H1 (cell line): ENCODE measurements around the gene MELTF. TPM values are rescaled to one million over a fixed set of nuclear protein-coding genes. Genes with fewer than 3 reads are reported as not detected.

Experiments
- CTCF ChIA-PET: fragments of 300-600 bp; sonication (Branson Sonifier 250); formaldehyde crosslinking; loops from one replicate; lab custom pipeline; 2021; ENCODE audit not compliant: partially characterized antibody; lab: Charles Lee
- POLR2A ChIA-PET: fragments of 300-600 bp; sonication (Branson Sonifier 250); formaldehyde crosslinking; loops from one replicate; lab custom pipeline; 2021; ENCODE audit warnings: inconsistent platforms; ENCODE audit not compliant: partially characterized antibody; lab: Charles Lee
- DNase-seq, 2 experiments: peaks; one replicate each; pipeline versions ENCODE4 v3.0.0 to v3.0.0-alpha.2; 2010 to 2022; ENCODE audit warnings: low spot score in 2 of 2, low read depth in 1 of 2, mixed read lengths in 1 of 2
- FAIRE-seq: peaks from 2 replicates; lab custom pipeline; 2011; peaks lifted over from hg19 to GRCh38; lab: Jason Lieb, UNC
- H2AFZ ChIP-seq: 2 replicates; pipeline ENCODE4 v1.8.1; 2012; ENCODE audit warnings: low read length, inconsistent platforms
- H2AK5ac ChIP-seq: 2 replicates; pipeline ENCODE4 v1.6.1; 2013; ENCODE audit warnings: low read depth, low read length
- H2BK120ac ChIP-seq: replicated peaks from 2 replicates; pipeline ENCODE3; 2013; ENCODE audit warnings: low read depth, low read length, inconsistent platforms
- H2BK12ac ChIP-seq: 2 replicates; pipeline ENCODE4 v1.6.1; 2013; ENCODE audit warnings: low read depth, low read length
- H2BK15ac ChIP-seq: 2 replicates; pipeline ENCODE4 v1.6.1; 2013; ENCODE audit warnings: low read length
- H2BK20ac ChIP-seq: 2 replicates; pipeline ENCODE4 v1.6.1; 2013; ENCODE audit warnings: low read length
- H2BK5ac ChIP-seq: 2 replicates; pipeline ENCODE4 v1.6.1; 2013; ENCODE audit warnings: low read depth, low read length
- H3K14ac ChIP-seq: 2 replicates; pipeline ENCODE4 v1.6.1; 2013; ENCODE audit warnings: inconsistent platforms; ENCODE audit not compliant: insufficient read length
- H3K18ac ChIP-seq: 2 replicates; pipeline ENCODE4 v1.6.1; 2013; ENCODE audit warnings: low read length; ENCODE audit errors: extremely low read depth
- H3K23ac ChIP-seq: 2 replicates; pipeline ENCODE4 v1.6.1; 2013; ENCODE audit warnings: inconsistent platforms; ENCODE audit not compliant: insufficient read length
- H3K23me2 ChIP-seq: 2 replicates; pipeline ENCODE4 v1.6.1; 2013; ENCODE audit warnings: low read depth, low read length
- H3K27ac ChIP-seq: 2 replicates; pipeline ENCODE4 v1.6.1; 2011; ENCODE audit warnings: low read depth, low read length, inconsistent platforms
- H3K27me3 ChIP-seq, 4 experiments: replicated peaks in 1 of 4; 1 replicate in 1 of 4; 2 replicates in 3 of 4; pipeline versions ENCODE4 v1.6.1 to v1.8.1; 2011 to 2013; ENCODE audit warnings: low read length in 3 of 4, mild to moderate bottlenecking in 3 of 4, inconsistent platforms in 2 of 4, mixed read lengths in 2 of 4, moderate library complexity in 1 of 4; ENCODE audit not compliant: control insufficient read depth in 3 of 4, insufficient read depth in 3 of 4; ENCODE audit errors: extremely low read depth in 1 of 4
- H3K36me3 ChIP-seq, 4 experiments: 2 replicates each; pipeline versions ENCODE4 v1.6.1 to v1.8.1; 2011 to 2013; ENCODE audit warnings: mild to moderate bottlenecking in 4 of 4, low read length in 3 of 4, moderate library complexity in 2 of 4, control low read depth in 1 of 4, inconsistent platforms in 1 of 4; ENCODE audit not compliant: insufficient read depth in 4 of 4, control insufficient read depth in 2 of 4
- H3K4ac ChIP-seq: replicated peaks from 2 replicates; pipeline ENCODE3; 2013; ENCODE audit warnings: low read length, low read depth, mixed read lengths, inconsistent platforms; ENCODE audit not compliant: insufficient read length
- H3K4me1 ChIP-seq, 4 experiments: replicated peaks in 1 of 4; 1 replicate in 1 of 4; 2 replicates in 3 of 4; pipeline versions ENCODE4 v1.6.1 to v1.8.1; 2011 to 2013; ENCODE audit warnings: low read length in 3 of 4, inconsistent platforms in 2 of 4, mixed read lengths in 1 of 4; ENCODE audit not compliant: insufficient read depth in 4 of 4, control insufficient read depth in 3 of 4
- H3K4me2 ChIP-seq, 2 experiments: 2 replicates each; pipeline versions ENCODE4 v1.6.1 to v1.8.1; 2011 to 2013; ENCODE audit warnings: low read depth in 2 of 2, low read length in 2 of 2, control low read depth in 1 of 2, inconsistent platforms in 1 of 2, mild to moderate bottlenecking in 1 of 2; ENCODE audit not compliant: insufficient read depth in 1 of 2
- H3K4me3 ChIP-seq, 4 experiments: fragments of 200-600, 300-600 bp in 1 of 4; sonication (generic), shearing (Covaris generic), sonication (Bioruptor Twin) in 1 of 4; 2 replicates each; pipeline versions ENCODE4 v1.5.1 to v1.8.1; 2011 to 2016; ENCODE audit warnings: low read length in 4 of 4, low read depth in 3 of 4, control low read depth in 2 of 4, inconsistent platforms in 2 of 4, mild to moderate bottlenecking in 2 of 4, mixed read lengths in 1 of 4, moderate library complexity in 1 of 4; ENCODE audit not compliant: insufficient read depth in 2 of 4; ENCODE audit errors: extremely low read depth in 1 of 4
- H3K56ac ChIP-seq: replicated peaks from 2 replicates; pipeline ENCODE3; 2013; ENCODE audit warnings: low read depth, mild to moderate bottlenecking, mixed read lengths, low read length, inconsistent platforms; ENCODE audit not compliant: insufficient read length
- H3K79me1 ChIP-seq: 2 replicates; pipeline ENCODE4 v1.6.1; 2013; ENCODE audit warnings: low read depth, low read length, control low read depth
- H3K79me2 ChIP-seq, 2 experiments: 2 replicates each; pipeline versions ENCODE4 v1.6.1 to v1.8.1; 2012 to 2013; ENCODE audit warnings: low read length in 2 of 2, mild to moderate bottlenecking in 2 of 2, inconsistent platforms in 1 of 2; ENCODE audit not compliant: insufficient read depth in 2 of 2, control insufficient read depth in 1 of 2
- H3K9ac ChIP-seq, 4 experiments: replicated peaks in 1 of 4; 1 replicate in 1 of 4; 2 replicates in 3 of 4; pipeline versions ENCODE4 v1.6.1 to v1.8.1; 2011 to 2013; ENCODE audit warnings: low read depth in 3 of 4, low read length in 3 of 4, control low read depth in 2 of 4, mild to moderate bottlenecking in 2 of 4, moderate library complexity in 2 of 4, inconsistent platforms in 1 of 4; ENCODE audit errors: extremely low read depth in 1 of 4
- H3K9me3 ChIP-seq, 2 experiments: 2 replicates each; pipeline versions ENCODE4 v1.6.1 to v1.8.1; 2012 to 2013; ENCODE audit warnings: mild to moderate bottlenecking in 2 of 2, moderate library complexity in 2 of 2, control low read depth in 1 of 2, inconsistent platforms in 1 of 2, low read depth in 1 of 2, low read length in 1 of 2, mixed read lengths in 1 of 2; ENCODE audit not compliant: insufficient read depth in 2 of 2
- H4K20me1 ChIP-seq, 2 experiments: replicated peaks in 1 of 2; 2 replicates each; pipeline versions ENCODE3 to v1.8.1; 2011 to 2013; ENCODE audit warnings: inconsistent platforms in 2 of 2, low read length in 2 of 2, mild to moderate bottlenecking in 1 of 2; ENCODE audit not compliant: insufficient read depth in 2 of 2, control insufficient read depth in 1 of 2
- H4K5ac ChIP-seq: 2 replicates; pipeline ENCODE4 v1.6.1; 2013; ENCODE audit warnings: low read length, low read depth, mixed read lengths, inconsistent platforms; ENCODE audit not compliant: insufficient read length
- H4K8ac ChIP-seq: 2 replicates; pipeline ENCODE4 v1.8.0; 2013; ENCODE audit warnings: mild to moderate bottlenecking, moderate library complexity, low read length, inconsistent platforms; ENCODE audit not compliant: insufficient read depth; ENCODE audit errors: extremely low read depth
- H4K91ac ChIP-seq: replicated peaks from 2 replicates; pipeline ENCODE3; 2013; ENCODE audit warnings: low read length, mixed read lengths, inconsistent platforms; ENCODE audit not compliant: insufficient read length
- EP300 ChIP-seq, 2 experiments: IDR thresholded peaks; 1 replicate in 1 of 2; 2 replicates in 1 of 2; pipeline ENCODE4 v1.6.1; 2011 to 2012; ENCODE audit warnings: low read depth in 2 of 2, low read length in 2 of 2, mild to moderate bottlenecking in 2 of 2, borderline replicate concordance in 1 of 2, inconsistent platforms in 1 of 2, moderate library complexity in 1 of 2
- SP2 ChIP-seq: IDR thresholded peaks from 2 replicates; pipeline ENCODE4 v1.6.1; 2012; ENCODE audit warnings: mild to moderate bottlenecking, low read length, inconsistent platforms
- SUZ12 ChIP-seq: fragments of 200-600 bp; sonication (generic); IDR thresholded peaks from 2 replicates; pipeline ENCODE4 v1.6.1; 2012; ENCODE audit warnings: mild to moderate bottlenecking, inconsistent platforms, low read length, moderate library complexity, mixed read lengths
- WGBS, 2 experiments: shearing (Covaris generic) in 1 of 2; methylation state at CpG; one replicate each; pipeline versions ENCODE4 v1.1.6 to v1.1.7; 2013 to 2015; ENCODE audit warnings: low lambda C conversion rate in 2 of 2, mixed read lengths in 2 of 2, inconsistent platforms in 1 of 2, low coverage in 1 of 2, missing lambda C conversion rate in 1 of 2; ENCODE audit not compliant: insufficient replicate concordance in 2 of 2, insufficient coverage in 1 of 2, insufficient read length in 1 of 2; ENCODE audit errors: extremely low coverage in 1 of 2, missing lambda C conversion rate in 1 of 2; 5-methylcytosine and 5-hydroxymethylcytosine counted together
- polyA plus RNA-seq, 7 experiments: library from polyadenylated mRNA; depleted of rRNA in 3 of 7; stranded (reverse) in 5 of 7; unstranded in 2 of 7; fragments of >200 nt in 5 of 7; fragments of 200-250 nt in 2 of 7; gene quantifications; 1 replicate in 5 of 7; 2 replicates in 1 of 7; 4 replicates in 1 of 7; pipeline versions ENCODE4 v1.2.1 to v1.2.3, GENCODE V29; 2011 to 2013; ENCODE audit warnings: missing spikeins in 2 of 7, mixed read lengths in 2 of 7
- total RNA-seq: library from RNA; stranded (reverse); fragmentation: NEBNext Ultra II Directional; extraction: Animal tissue kit (Norgen Biotek cat#: 25700); gene quantifications from 2 replicates; pipeline ENCODE4 v1.2.1, GENCODE V29; 2021
- TF ChIP-seq, protein P1 (sequence below): IDR thresholded peaks from 2 replicates; pipeline ENCODE4 v1.6.1; 2011; ENCODE audit warnings: low read depth, mild to moderate bottlenecking, low read length; ENCODE audit not compliant: insufficient read depth
- TF ChIP-seq, protein P2 (sequence below): IDR thresholded peaks from 2 replicates; pipeline ENCODE4 v1.6.1; 2011; ENCODE audit warnings: low read length, improper control_type of control experiment

Gene MELTF
- total and polyA plus RNA-seq, 2 of the 8 experiments (the other 6 are each of a cell fraction or from before 2014, with no cell fraction given): 1.7 to 3.5 TPM

DNA sequence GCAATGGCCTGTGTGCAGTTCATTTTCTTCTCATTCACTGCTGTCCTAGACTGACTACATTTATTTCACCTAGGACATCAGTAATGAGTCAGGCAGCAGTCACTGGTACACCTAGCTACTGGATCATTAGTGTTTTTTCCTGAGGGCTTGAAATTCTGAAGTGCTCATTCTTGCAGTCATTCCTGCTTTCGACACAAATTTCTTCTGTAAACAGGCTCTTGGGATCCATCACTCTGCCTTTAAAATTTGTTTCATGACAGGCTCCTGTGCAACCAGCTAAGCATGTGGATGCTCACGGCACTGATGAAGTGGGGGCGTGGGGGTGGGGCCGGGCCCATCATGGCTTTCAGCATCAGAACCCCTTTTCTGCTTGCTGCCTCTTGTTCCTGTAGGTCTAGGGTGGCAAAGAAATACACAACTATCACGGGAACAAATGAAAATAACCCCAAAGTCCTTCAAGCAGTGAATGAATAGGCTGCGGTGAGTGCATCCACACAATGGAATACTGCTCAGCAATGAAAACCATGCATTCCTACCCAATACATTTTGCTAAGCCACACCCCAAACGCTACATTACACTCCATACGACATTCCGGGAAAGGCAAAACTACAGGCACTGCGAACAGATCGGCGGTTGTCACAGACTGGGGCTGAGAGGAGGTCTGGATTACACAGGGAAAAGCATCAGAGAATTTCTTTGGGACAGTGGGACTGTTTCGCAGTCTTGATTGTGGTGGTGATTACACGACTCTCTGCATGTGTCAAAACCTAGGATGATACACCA, 9.3 kb upstream of the MELTF start:
- H4K8ac ChIP-seq: no peak overlapping the region
- H2BK15ac ChIP-seq: no peak overlapping the region
- H3K14ac ChIP-seq: no peak overlapping the region
- H3K79me1 ChIP-seq: no peaks in the 10 kb centered on the region
- no peaks in the 10 kb centered on the region for H3K4me1 ChIP-seq
- no peak overlapping the region for H3K18ac ChIP-seq
- no peaks in the 10 kb centered on the region; a peak in 1 of 7 replicates for H3K27me3 ChIP-seq
- H3K56ac ChIP-seq: no peak overlapping the region
- peaks cover 0 to 2% (median 0%) of the 10 kb centered on the region in 4 experiments; a peak in 2 of 8 replicates for H3K36me3 ChIP-seq
- H2AFZ ChIP-seq: no peak overlapping the region
- no peaks in the 10 kb centered on the region for H3K23me2 ChIP-seq
- H4K20me1 ChIP-seq: no peaks in the 10 kb centered on the region
- no peaks in the 10 kb centered on the region for H3K79me2 ChIP-seq
- DNase-seq (no peak), FAIRE-seq (no peak)
- no peak overlapping the region for H2BK5ac ChIP-seq
- H3K23ac ChIP-seq: no peak overlapping the region
- WGBS, 2 experiments: 85% methylated on average over 14 of the region's 14 CpGs; no CpG with 5 or more reads in 1 of the 2 experiments
- CTCF ChIA-PET: interaction anchor here (1.6 kb wide), 1 partner anchor 148 kb away, joined by 6 read pairs; no protein-coding TSS in a partner anchor
- H2BK20ac ChIP-seq: no peak overlapping the region
- no peak overlapping the region for H3K27ac ChIP-seq
- H2AK5ac ChIP-seq: no peak overlapping the region
- H3K9ac ChIP-seq: no peak overlapping the region
- no peak overlapping the region for H3K4me2 ChIP-seq
- no peak overlapping the region for H4K91ac ChIP-seq
- H3K9me3 ChIP-seq: no peaks in the 10 kb centered on the region
- H3K4ac ChIP-seq: no peak overlapping the region
- POLR2A ChIA-PET: no interaction called here
- no peak overlapping the region for H4K5ac ChIP-seq
- H2BK12ac ChIP-seq: no peak overlapping the region
- H3K4me3 ChIP-seq: no peak overlapping the region
- no peak overlapping the region for H2BK120ac ChIP-seq
- TF ChIP-seq EP300 (IDR thresholded peaks at IDR 0.05; ENCODE audit: borderline replicate concordance in 1 of 2, low read depth in 2 of 2, low read length in 2 of 2) (no peak), SP2 (no peak), SUZ12 (no peak)
- TF ChIP-seq, protein P1, sequence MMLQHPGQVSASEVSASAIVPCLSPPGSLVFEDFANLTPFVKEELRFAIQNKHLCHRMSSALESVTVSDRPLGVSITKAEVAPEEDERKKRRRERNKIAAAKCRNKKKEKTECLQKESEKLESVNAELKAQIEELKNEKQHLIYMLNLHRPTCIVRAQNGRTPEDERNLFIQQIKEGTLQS: no peak
- TF ChIP-seq, protein P2, sequence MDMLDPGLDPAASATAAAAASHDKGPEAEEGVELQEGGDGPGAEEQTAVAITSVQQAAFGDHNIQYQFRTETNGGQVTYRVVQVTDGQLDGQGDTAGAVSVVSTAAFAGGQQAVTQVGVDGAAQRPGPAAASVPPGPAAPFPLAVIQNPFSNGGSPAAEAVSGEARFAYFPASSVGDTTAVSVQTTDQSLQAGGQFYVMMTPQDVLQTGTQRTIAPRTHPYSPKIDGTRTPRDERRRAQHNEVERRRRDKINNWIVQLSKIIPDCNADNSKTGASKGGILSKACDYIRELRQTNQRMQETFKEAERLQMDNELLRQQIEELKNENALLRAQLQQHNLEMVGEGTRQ: no peak
